HG03060 (cell line): ENCODE results near the gene NEURL1B.
"Not testable (repeated sequence)": the region's sequence is repeated elsewhere in the genome, so short reads cannot be mapped to it uniquely, and the experiment has no call there.

Experiments
- ATAC-seq: cut with Tn5 transposase; IDR thresholded peaks from one replicate; pipeline ENCODE4 v1.9.1; 2021; ENCODE audit warnings: low read depth, moderate number of reproducible peaks; ENCODE audit not compliant: unreplicated experiment

Gene NEURL1B

GRCh38 chr5:172710676-172711075 is 69.6 kb downstream of the NEURL1B start:
- ATAC-seq: no peak

- ATAC-seq: not testable (repeated sequence)
Measured at GRCh38 chr5:172711321-172711861, 70.3 kb downstream of the NEURL1B start.

- ATAC-seq: no peak
Measured at GRCh38 chr5:172712610-172713009, 71.5 kb downstream of the NEURL1B start.

GRCh38 chr5:172713113-172713808 is 72.2 kb downstream of the NEURL1B start:
- no peak for ATAC-seq

- no peak for ATAC-seq
Measured at GRCh38 chr5:172713809-172714490, 72.9 kb downstream of the NEURL1B start.

- ATAC-seq: no peak
Measured at GRCh38 chr5:172714491-172715420, 73.7 kb downstream of the NEURL1B start.

- no peak for ATAC-seq
Measured at GRCh38 chr5:172715421-172715780, 74.3 kb downstream of the NEURL1B start.

- no peak for ATAC-seq
Measured at GRCh38 chr5:172715931-172716682, 75.0 kb downstream of the NEURL1B start.

GRCh38 chr5:172716796-172717313 is 75.8 kb downstream of the NEURL1B start:
- no peak for ATAC-seq

- no peak for ATAC-seq
Measured at GRCh38 chr5:172717481-172718195, 76.6 kb downstream of the NEURL1B start.

GRCh38 chr5:172718527-172719114 is 77.6 kb downstream of the NEURL1B start:
- ATAC-seq: no peak

- no peak for ATAC-seq
Measured at GRCh38 chr5:172719211-172719610, 78.1 kb downstream of the NEURL1B start.

GRCh38 chr5:172720655-172721054 is 79.6 kb downstream of the NEURL1B start:
- ATAC-seq: no peak

- ATAC-seq: no peak
Measured at GRCh38 chr5:172721455-172722326, 80.6 kb downstream of the NEURL1B start.

- ATAC-seq: no peak
Measured at GRCh38 chr5:172722327-172722815, 81.3 kb downstream of the NEURL1B start.

- ATAC-seq: no peak
Measured at GRCh38 chr5:172723508-172723907, 82.4 kb downstream of the NEURL1B start.

- no peak for ATAC-seq
Measured at GRCh38 chr5:172724242-172725183, 83.5 kb downstream of the NEURL1B start.
